RWPE2 (cell line): ENCODE measurements around the gene GSG1L.

ENCODE experiments used
- ATAC-seq: fragments of 200-7000 bp; cut with Tn5 transposase; 3 replicates; pipeline ENCODE4 v1.9.1; 2021; ENCODE audit warnings: low read depth
- DNase-seq: peaks from one replicate; pipeline ENCODE4 v3.0.0-alpha.2; 2020; ENCODE audit warnings: low spot score
- H3K27ac ChIP-seq: fragments of 450-650 bp; 2 replicates; pipeline ENCODE4 v1.5.1; 2017; ENCODE audit warnings: mild to moderate bottlenecking; ENCODE audit not compliant: poor library complexity, severe bottlenecking
- H3K27me3 ChIP-seq: fragments of 250-450 bp; sonication (Bioruptor Pico); 2 replicates; pipeline ENCODE4 v1.5.1; 2021; ENCODE audit warnings: mild to moderate bottlenecking, moderate library complexity; ENCODE audit not compliant: insufficient read depth, poor library complexity, severe bottlenecking
- H3K36me3 ChIP-seq: fragments of 250-450 bp; sonication (Bioruptor Pico); 2 replicates; pipeline ENCODE4 v1.5.1; 2020; ENCODE audit warnings: low read depth, mild to moderate bottlenecking, moderate library complexity
- H3K4me1 ChIP-seq: fragments of 250-450 bp; sonication (Bioruptor Pico); 2 replicates; pipeline ENCODE4 v1.5.1; 2021; ENCODE audit warnings: mild to moderate bottlenecking, moderate library complexity; ENCODE audit not compliant: insufficient read depth, poor library complexity, severe bottlenecking
- H3K4me3 ChIP-seq: fragments of 250-450 bp; sonication (Bioruptor Pico); 2 replicates; pipeline ENCODE4 v1.5.1; 2021; ENCODE audit warnings: mild to moderate bottlenecking, moderate library complexity; ENCODE audit not compliant: severe bottlenecking
- H3K9me3 ChIP-seq: fragments of 250-450 bp; sonication (Bioruptor Pico); 2 replicates; pipeline ENCODE4 v1.5.1; 2021; ENCODE audit warnings: mild to moderate bottlenecking, moderate library complexity; ENCODE audit not compliant: severe bottlenecking
- TF ChIP-seq, protein P1 (sequence below): fragments of 450-650 bp; IDR thresholded peaks from one replicate; pipeline ENCODE4 v1.5.1; 2017; ENCODE audit warnings: mild to moderate bottlenecking, moderate library complexity; ENCODE audit not compliant: poor library complexity, severe bottlenecking

The GSG1L gene

GRCh38 chr16:28104404-28104803 is 40.9 kb upstream of the GSG1L start:
- ATAC-seq (no peak), DNase-seq (no peak)
- Histone ChIP-seq H3K27me3 (no peaks in the 10 kb centered on the region), H3K9me3 (no peaks in the 10 kb centered on the region), H3K27ac (no peak overlapping the region), H3K4me1 (no peaks in the 10 kb centered on the region), H3K4me3 (no peak overlapping the region), H3K36me3 (peaks cover 100% of the 10 kb centered on the region)
- TF ChIP-seq, protein P1, sequence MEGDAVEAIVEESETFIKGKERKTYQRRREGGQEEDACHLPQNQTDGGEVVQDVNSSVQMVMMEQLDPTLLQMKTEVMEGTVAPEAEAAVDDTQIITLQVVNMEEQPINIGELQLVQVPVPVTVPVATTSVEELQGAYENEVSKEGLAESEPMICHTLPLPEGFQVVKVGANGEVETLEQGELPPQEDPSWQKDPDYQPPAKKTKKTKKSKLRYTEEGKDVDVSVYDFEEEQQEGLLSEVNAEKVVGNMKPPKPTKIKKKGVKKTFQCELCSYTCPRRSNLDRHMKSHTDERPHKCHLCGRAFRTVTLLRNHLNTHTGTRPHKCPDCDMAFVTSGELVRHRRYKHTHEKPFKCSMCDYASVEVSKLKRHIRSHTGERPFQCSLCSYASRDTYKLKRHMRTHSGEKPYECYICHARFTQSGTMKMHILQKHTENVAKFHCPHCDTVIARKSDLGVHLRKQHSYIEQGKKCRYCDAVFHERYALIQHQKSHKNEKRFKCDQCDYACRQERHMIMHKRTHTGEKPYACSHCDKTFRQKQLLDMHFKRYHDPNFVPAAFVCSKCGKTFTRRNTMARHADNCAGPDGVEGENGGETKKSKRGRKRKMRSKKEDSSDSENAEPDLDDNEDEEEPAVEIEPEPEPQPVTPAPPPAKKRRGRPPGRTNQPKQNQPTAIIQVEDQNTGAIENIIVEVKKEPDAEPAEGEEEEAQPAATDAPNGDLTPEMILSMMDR: no peak

DNA sequence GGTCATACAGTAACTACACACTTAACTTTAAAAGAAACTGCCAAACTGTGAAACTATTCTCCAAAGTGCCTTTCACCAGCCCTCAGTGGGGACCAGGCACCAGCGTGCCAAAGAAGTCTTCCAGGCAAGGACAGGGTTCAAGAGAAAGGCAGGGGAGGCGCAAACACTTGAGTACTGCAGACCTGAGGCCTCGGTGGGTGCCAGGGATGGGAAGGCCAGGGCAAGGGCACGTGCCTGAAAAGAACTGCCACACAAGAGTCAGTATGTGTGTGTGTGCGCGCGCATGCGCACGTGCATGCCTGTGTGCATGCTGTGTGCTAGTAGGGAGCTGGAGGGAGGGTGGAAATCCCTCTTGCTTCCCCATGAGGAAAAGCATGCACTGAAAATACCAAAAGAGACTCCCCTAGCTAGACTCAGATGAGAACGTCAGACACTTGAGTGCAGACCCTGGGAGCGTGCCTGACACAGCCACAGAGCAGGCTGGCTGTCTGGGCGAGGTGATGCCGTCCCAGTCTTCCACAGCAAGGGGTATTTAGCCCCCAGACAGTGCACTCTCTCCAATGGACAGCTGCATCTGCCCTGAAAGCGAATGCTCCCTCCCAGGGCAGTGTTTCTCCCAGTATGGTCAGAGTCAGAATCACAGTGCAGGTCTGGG is 40.1 kb upstream of the GSG1L start:
- H3K4me1 ChIP-seq: no peaks in the 10 kb centered on the region
- no peak overlapping the region for H3K4me3 ChIP-seq
- H3K9me3 ChIP-seq: no peaks in the 10 kb centered on the region
- H3K36me3 ChIP-seq: peaks cover 95% of the 10 kb centered on the region
- H3K27me3 ChIP-seq: no peaks in the 10 kb centered on the region
- TF ChIP-seq, protein P1: no peak
- no peak overlapping the region for H3K27ac ChIP-seq
- ATAC-seq (no peak), DNase-seq (no peak)

DNA sequence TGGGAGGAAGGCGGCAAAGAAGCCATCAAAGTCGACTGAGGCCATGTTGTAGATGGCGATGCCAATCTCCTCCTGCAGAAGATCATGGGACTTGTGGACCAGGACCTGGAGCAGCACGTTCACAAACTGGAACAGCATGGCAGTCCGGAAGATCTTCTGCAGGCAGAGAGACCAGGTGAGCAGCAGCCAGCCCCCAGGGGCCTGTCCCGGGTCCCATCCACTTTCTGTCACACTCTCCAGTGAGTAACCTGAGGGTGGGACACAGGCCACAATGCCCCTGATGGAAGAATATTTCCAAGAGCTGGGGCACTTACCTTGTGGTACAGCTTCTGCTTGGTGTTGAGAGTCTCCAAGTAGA is 38.0 kb upstream of the GSG1L start:
- DNase-seq: no peak

DNA sequence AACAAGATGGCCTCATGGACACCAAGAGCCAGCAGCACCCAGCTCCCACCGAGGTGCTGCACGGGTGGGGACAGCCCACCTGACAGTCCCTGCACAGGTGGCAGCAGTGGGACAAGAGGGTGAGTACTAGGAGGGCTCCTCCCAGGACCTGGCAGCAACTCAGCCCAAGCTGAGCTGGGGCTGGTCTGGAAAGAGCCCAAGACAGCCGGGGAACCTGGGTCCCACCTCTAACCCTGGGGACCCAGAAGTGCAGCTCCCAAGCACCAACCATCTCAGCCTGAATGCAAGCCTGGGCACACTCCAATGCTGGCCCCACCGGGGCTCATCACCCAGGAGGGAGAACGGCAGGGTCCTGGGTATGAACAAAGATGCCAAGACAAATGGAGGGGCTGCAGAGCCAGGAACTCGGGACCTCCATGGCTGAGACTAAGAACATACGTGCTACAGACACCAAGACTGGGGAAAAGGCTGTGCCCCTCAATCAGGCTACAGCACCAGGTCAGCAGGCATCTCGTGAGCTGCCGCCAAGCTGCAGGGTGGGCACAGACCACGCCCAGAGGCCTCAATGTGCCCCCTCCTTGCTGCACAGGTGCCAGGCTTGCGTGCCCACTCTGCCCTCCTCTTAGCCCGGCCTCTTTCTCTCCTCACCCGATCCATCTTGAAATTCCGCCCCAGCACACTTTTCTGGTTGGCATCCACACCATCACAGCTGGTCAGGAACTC is 37.5 kb upstream of the GSG1L start:
- Histone ChIP-seq H3K36me3 (peaks cover 82% of the 10 kb centered on the region), H3K4me1 (no peaks in the 10 kb centered on the region), H3K27me3 (no peaks in the 10 kb centered on the region), H3K27ac (no peak overlapping the region), H3K4me3 (no peak overlapping the region), H3K9me3 (no peaks in the 10 kb centered on the region)
- TF ChIP-seq, protein P1: no peak
- DNase-seq: no peak
- ATAC-seq: no peak

More for the DNA sequence above, 38.0 kb upstream of the GSG1L start:
- Histone ChIP-seq H3K4me3 (no peak overlapping the region), H3K27me3 (no peaks in the 10 kb centered on the region), H3K27ac (no peak overlapping the region), H3K36me3 (peaks cover 87% of the 10 kb centered on the region), H3K9me3 (no peaks in the 10 kb centered on the region), H3K4me1 (no peaks in the 10 kb centered on the region)
- TF ChIP-seq, protein P1: no peak
- ATAC-seq: no peak
